Loucy (cell line): ENCODE results near the gene IGSF3.

Experiments used
- CTCF ChIP-seq: fragments of 200-600 bp; sonication (generic); conservative IDR thresholded peaks from 2 replicates; pipeline ENCODE4 v1.5.1; 2014; ENCODE audit warnings: mild to moderate bottlenecking, antibody characterized with exemption, low read length
- EZH2phosphoT487 ChIP-seq: fragments of 200-600 bp; IDR thresholded peaks from 2 replicates; pipeline ENCODE4 v1.6.1; 2018; ENCODE audit warnings: antibody characterized with exemption, mild to moderate bottlenecking, moderate library complexity, borderline replicate concordance

DNA sequence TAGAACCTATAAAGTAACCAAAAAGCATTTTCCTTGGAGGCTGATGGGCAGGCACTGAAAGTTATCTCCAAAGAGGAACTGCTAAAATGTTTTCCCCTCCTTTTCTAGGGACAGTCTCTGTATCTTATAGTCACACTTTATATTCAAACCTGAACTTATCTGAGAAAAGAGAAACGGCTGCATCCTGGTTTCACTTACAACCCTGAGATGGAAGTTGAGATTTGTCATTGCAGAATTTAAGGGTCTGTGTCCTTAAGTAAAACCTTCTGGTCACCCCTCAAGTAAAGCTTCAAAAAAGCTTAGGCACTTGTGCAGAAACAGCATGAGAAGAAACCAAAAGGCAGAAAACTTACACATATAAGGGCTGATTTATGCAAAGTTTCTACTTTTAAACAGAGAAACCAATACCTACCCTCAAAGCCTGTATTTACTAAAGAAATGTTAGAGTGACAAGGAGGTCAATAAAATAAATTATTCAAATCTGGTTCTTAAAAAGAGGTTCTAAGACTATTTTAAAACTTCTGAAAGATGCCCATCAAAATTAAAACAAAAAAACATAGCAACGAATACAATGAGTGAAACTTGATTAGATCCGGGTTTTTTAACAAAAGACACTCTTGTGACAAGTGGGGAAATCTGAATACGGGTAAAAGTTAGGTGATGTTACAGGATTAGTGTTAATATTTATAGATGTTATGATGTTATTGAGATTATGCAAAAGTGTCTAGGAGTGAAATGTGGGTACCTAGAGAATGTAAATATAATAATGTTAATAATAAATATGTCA, 106.6 kb downstream of the IGSF3 start:
- no peak for TF ChIP-seq CTCF
- TF ChIP-seq EZH2phosphoT487, result no peak
